ENCODE measurements around the gene SGCA.

SGCA gene

GRCh38 chr17:50210240-50211225 is 44.7 kb downstream of the SGCA start:
- DNase-seq, result no peak

GRCh38 chr17:50211249-50212120 is 45.7 kb downstream of the SGCA start:
- no peak for DNase-seq

DNA sequence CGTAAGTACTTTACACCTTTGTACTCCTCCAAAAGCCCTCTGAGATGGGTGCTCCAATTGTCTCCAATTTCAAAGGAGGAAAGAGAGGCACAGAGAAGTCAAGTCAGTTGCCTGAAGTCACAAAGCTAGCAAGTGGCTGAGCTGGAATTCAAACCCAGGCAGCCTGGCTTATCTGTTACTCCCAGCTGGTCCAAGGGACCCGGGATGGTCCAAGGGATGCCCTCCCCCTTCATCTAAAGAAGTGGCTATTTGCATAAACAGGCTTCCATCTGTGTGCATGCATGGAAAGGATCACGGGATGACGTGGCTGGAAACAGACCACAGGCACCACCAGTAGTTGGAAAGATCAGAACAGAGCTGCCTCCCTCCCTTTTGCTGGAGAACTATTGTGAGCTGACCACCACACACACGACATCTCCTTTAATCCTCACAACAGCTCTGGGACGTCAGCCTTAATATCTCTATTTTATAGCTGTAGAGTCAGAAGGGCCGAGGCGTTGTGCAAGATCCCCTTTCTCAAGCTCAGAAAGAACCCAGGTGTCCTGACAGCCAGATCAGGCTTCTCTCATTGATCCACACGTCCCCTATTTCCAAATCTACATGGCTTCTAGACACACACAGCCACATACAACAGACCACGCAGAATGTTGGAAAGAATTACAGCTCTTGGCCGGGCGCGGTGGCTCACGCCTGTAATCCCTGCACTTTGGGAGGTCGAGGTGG is 46.5 kb downstream of the SGCA start:
- no peak for DNase-seq

GRCh38 chr17:50213026-50214022 is 47.5 kb downstream of the SGCA start:
- DNase-seq, result no peak

DNA sequence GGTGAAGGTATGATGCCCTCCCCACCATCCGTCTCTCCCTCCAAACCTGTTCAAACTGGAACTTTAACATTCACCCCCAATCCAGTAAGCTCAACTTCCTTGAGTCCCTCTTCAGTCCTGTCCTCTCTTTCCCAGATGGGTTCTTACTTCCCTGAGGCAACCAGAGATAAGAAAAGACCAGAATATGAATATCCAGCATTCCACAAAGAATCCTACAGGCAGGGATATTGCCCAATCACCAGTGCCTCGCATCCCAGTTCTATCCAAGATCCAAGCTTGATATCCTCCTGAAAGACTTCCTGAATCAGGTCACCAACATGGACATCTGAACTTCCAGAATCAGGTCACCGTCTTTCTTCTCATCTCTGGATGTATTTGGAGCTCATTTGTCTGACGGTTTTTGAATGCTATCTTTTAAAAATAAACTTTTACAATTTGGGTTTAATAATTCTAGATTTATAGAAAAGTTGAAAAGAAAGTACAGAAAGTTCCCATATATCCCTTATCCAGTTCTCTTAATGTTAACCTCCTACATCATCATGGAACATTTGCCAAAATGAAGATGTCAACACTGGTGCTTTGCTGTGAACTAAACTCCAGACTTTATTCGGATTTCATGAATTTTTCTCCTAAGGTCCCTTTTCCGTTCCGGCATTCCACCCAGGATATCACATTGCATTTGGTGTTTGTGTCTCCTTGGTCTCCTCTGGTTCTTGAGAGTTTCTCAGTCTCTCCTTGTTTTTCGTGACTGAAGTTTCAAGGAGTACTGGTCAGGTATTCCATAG is 49.4 kb downstream of the SGCA start:
- DNase-seq, result no peak

DNA sequence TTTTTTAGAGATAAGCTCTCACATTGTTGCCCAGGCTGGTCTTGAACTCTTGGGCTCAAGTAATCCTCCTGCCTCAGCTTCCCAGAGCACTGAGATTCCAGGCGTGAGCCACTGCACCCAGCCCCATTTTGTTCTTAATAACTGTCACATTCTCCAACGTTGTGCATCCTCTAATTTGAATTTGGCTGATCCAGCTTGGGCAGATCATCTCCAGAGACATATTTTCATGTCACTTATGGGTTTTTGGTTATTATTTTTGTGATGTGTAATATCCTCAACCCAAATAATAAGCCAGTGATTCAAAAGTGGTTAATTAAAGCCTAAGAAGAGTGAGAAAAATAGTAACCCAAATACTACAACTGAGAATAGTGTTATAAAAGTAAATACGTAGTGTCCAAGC is 51.8 kb downstream of the SGCA start:
- no peak for DNase-seq

GRCh38 chr17:50218071-50218759 is 52.4 kb downstream of the SGCA start:
- no peak for DNase-seq

- no peak for DNase-seq
Observed at GRCh38 chr17:50218771-50219315, 53.0 kb downstream of the SGCA start.

DNA sequence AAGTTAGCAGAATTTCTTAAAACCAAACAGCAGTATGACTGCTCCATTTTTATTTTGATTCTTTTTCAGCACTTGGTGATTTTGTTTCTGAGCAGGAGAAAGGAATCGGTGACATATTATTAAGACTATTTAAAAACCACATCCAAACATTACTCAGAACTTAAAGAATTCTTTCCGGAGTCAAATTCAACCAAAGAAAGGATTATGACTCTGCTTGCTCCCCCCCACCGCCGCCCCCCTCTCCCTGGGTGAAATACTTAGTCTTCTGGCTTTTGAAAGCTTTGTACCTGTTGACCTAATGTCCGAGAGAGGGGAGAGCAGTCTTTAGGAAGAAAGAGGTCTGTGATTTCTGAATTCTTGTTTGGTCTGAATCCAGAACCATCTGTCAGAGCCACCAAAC is 53.5 kb downstream of the SGCA start:
- DNase-seq, result no peak

DNA sequence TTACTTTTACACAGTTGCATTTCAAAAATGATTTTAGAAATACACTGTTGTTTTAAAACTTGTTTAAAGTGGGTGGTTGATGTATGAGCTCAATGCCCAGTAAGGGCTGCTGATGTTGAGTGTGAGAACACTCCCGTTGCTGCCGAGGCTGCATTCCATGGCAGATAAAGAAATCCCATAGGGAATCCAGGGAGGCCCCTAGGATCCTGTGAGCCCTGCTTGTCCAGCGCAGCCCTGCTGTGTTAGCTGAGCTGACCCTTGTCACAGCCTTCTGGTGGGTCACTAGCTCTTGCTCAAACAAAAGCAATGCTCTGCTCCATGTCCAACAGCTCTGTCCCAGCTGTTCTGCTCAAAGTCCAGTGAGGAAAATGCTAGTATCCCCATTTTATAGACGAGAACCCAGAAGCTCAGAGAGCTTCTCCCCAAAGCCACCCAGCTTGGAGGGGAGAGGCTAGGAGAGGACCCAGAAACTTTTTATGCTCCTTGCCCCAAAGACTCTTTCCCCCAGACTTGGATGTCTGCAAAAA is 54.2 kb downstream of the SGCA start:
- no peak for DNase-seq

DNA sequence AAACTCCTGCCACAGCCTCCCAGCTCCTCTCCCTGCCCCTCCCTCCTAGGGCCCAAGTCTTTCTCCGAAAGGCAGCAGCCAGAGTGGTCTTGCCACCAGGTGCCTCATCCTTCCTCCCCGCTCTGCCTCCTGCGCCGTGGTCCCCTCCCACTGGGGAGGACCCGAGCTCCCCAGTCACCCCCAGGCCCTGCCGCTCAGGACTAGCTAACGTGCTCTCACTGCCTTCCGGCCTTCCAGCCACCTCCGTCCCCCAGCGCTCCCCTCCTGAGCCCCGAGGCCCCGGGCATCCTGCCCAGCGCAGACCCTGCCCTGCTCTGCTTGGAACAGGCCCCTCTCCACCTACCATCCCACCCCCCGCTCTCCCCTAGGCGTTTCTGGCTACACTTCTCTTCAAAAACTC is 55.0 kb downstream of the SGCA start:
- no peak for DNase-seq

DNA sequence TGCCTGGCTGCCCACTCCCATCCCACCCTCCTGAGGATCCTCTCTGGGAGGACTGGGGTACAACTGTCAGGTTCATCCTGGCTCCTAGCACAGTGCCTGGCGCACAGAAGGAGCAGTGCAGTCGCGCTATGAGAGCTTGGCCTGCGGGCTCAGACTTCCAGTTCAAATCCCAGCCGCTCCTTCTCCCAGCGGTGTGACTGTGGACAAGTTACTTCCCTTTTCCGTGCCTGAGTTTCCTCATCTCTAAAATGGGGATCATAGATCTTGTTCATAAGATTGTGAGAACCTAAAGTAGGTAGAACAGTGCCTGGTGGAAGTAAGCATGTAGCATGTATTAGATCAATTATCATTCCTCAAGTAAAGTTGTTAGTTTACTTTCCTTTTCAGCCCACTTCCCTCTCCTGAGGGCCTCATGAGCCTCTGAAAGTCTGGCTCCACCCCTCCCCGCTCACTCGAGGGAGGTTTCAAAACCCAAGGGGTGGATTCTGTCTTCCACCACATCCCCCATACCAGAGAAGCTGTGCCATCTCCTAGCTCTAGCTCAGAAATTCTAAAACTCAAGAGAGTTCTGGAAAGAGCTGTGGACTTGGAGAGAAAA is 55.6 kb downstream of the SGCA start:
- DNase-seq, result no peak

DNA sequence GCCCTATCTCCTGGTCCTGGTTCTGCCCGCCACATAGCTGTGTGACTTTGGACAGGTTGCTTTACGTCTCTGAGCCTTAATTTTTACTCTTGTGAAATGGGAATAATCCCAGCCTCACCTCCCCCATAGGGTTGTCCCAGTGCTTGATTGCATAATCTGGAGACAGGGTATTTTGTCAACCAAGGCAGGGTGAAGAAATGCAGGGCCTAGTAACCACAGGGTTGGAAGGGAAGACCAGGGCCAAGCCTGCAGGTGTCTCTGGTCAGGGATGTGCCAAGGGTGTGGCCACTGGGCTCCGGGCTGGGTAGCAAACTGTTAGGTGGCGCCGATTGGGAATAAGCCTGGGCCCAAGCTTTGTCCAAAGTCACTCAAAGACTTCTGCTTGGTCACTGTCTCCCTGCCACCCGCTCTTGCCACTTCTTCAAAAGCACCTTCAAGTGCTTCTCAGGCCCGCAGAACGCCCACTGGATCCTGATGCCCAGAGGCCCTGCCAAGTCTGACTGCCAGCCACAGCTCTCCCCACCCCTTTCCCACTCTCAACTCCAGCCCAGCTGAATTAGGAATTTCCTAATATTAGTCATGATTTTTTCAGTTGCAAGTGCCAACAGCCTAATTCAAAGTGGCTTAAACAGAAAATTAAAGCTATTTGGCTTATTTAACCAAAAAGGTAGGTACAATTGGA is 56.2 kb downstream of the SGCA start:
- no peak for DNase-seq

DNA sequence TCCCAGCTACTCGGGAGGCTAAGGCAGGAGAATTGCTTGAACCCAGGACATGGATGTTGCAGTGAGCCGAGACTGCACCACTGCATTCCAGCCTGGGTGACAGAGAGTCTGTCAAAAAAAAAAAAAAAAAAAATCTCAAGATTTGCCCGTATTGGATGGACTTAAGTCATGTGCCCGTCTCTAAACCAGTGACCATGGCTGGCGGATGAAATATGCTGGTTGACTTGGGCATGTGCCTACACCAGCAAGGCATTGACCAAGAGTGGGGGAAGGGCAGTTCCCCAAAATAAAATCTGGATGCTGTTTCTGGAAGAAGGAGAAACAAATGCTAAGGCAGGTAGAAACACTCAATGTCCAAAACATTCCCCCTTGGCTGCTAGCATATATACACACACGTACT is 57.1 kb downstream of the SGCA start:
- DNase-seq, result no peak

Data from activated CD4-positive, CD25-positive, alpha-beta regulatory T cell (primary cell).